KMS-11 (cell line): ENCODE measurements around the gene SSUH2.

Experiments used
- H2AFZ ChIP-seq: fragments of 200-600 bp; sonication (generic); 2 replicates; pipeline ENCODE4 v1.6.1; 2016; ENCODE audit warnings: antibody characterized with exemption, mixed run types, low read depth
- H3K27ac ChIP-seq: fragments of 200-600 bp; sonication (generic); 2 replicates; pipeline ENCODE4 v1.6.1; 2016; ENCODE audit warnings: mild to moderate bottlenecking, mixed run types
- H3K27me3 ChIP-seq: fragments of 200-600 bp; sonication (generic); 2 replicates; pipeline ENCODE4 v1.6.1; 2017; ENCODE audit warnings: mild to moderate bottlenecking, low read depth, mixed run types, moderate library complexity; ENCODE audit not compliant: insufficient read depth
- H3K36me3 ChIP-seq: fragments of 200-600 bp; sonication (generic); 2 replicates; pipeline ENCODE4 v1.6.1; 2017; ENCODE audit warnings: mild to moderate bottlenecking, mixed run types; ENCODE audit not compliant: insufficient read depth
- H3K4me1 ChIP-seq: fragments of 200-600 bp; sonication (generic); 2 replicates; pipeline ENCODE4 v1.6.1; 2016; ENCODE audit warnings: mild to moderate bottlenecking, low read depth, mixed run types; ENCODE audit not compliant: poor library complexity, severe bottlenecking
- H3K4me2 ChIP-seq: fragments of 200-600 bp; sonication (generic); 2 replicates; pipeline ENCODE4 v1.7.0; 2016; ENCODE audit warnings: mild to moderate bottlenecking, mixed run types
- H3K4me3 ChIP-seq: fragments of 200-600 bp; sonication (generic); IDR thresholded peaks from 2 replicates; pipeline ENCODE4 v1.6.1; 2017; ENCODE audit warnings: low read depth, low read length, mixed read lengths; ENCODE audit not compliant: insufficient read depth
- H3K79me2 ChIP-seq: fragments of 200-600 bp; sonication (generic); 2 replicates; pipeline ENCODE4 v1.6.1; 2016; ENCODE audit warnings: low read depth, mixed run types; ENCODE audit not compliant: insufficient read depth
- H3K9ac ChIP-seq: fragments of 200-600 bp; sonication (generic); 2 replicates; pipeline ENCODE4 v1.6.1; 2016; ENCODE audit warnings: mild to moderate bottlenecking, mixed run types
- H4K20me1 ChIP-seq: fragments of 200-600 bp; sonication (generic); 2 replicates; pipeline ENCODE4 v1.6.1; 2016; ENCODE audit warnings: mild to moderate bottlenecking, mixed run types; ENCODE audit not compliant: insufficient read depth
- CTCF ChIP-seq: fragments of 200-600 bp; sonication (generic); conservative IDR thresholded peaks from 2 replicates; pipeline ENCODE4 v1.6.1; 2017; ENCODE audit warnings: low read depth, mild to moderate bottlenecking, antibody characterized with exemption, low read length, moderate library complexity, mixed read lengths

SSUH2 gene

GRCh38 chr3:8653800-8654408 is 9.3 kb upstream of the SSUH2 start:
- no peak overlapping the region for H3K27ac ChIP-seq
- H3K9ac ChIP-seq = no peak overlapping the region
- no peak overlapping the region for H3K4me3 ChIP-seq
- H3K4me2 ChIP-seq = no peak overlapping the region
- TF ChIP-seq CTCF = no peak
- H3K79me2 ChIP-seq = no peaks in the 10 kb centered on the region
- H3K27me3 ChIP-seq = no peaks in the 10 kb centered on the region
- H3K36me3 ChIP-seq = no peaks in the 10 kb centered on the region
- peaks cover 38% of the 10 kb centered on the region for H3K4me1 ChIP-seq
- H4K20me1 ChIP-seq = no peaks in the 10 kb centered on the region
- H2AFZ ChIP-seq = no peak overlapping the region

GRCh38 chr3:8652324-8652987 is 7.9 kb upstream of the SSUH2 start:
- TF ChIP-seq CTCF = no peak
- no peak overlapping the region for H3K4me2 ChIP-seq
- H3K9ac ChIP-seq = no peak overlapping the region
- H3K36me3 ChIP-seq = no peaks in the 10 kb centered on the region
- peaks cover 29% of the 10 kb centered on the region for H3K4me1 ChIP-seq
- no peak overlapping the region for H3K27ac ChIP-seq
- no peak overlapping the region for H3K4me3 ChIP-seq
- no peaks in the 10 kb centered on the region for H3K27me3 ChIP-seq
- H3K79me2 ChIP-seq = no peaks in the 10 kb centered on the region
- H2AFZ ChIP-seq = no peak overlapping the region
- no peaks in the 10 kb centered on the region for H4K20me1 ChIP-seq

GRCh38 chr3:8651418-8652323 is 7.1 kb upstream of the SSUH2 start:
- H3K79me2 ChIP-seq = no peaks in the 10 kb centered on the region
- no peak overlapping the region for H3K4me2 ChIP-seq
- H3K4me1 ChIP-seq = peaks cover 21% of the 10 kb centered on the region
- H3K4me3 ChIP-seq = no peak overlapping the region
- H3K27ac ChIP-seq = no peak overlapping the region
- no peaks in the 10 kb centered on the region for H3K27me3 ChIP-seq
- no peaks in the 10 kb centered on the region for H3K36me3 ChIP-seq
- no peak overlapping the region for H2AFZ ChIP-seq
- no peak for TF ChIP-seq CTCF
- no peaks in the 10 kb centered on the region for H4K20me1 ChIP-seq
- no peak overlapping the region for H3K9ac ChIP-seq

- no peak overlapping the region for H3K9ac ChIP-seq
- no peak for TF ChIP-seq CTCF
- H3K27me3 ChIP-seq = no peaks in the 10 kb centered on the region
- no peaks in the 10 kb centered on the region for H4K20me1 ChIP-seq
- no peaks in the 10 kb centered on the region for H3K36me3 ChIP-seq
- H3K79me2 ChIP-seq = no peaks in the 10 kb centered on the region
- H3K4me1 ChIP-seq = peaks cover 12% of the 10 kb centered on the region
- no peak overlapping the region for H2AFZ ChIP-seq
- no peak overlapping the region for H3K27ac ChIP-seq
- no peak overlapping the region for H3K4me3 ChIP-seq
- no peak overlapping the region for H3K4me2 ChIP-seq
Observed at GRCh38 chr3:8650583-8651416, 6.2 kb upstream of the SSUH2 start.
